MV-4-11 (cell line): ENCODE results near the gene CACNA2D2.
A peak's percentile ranks its signal among the peaks of the same experiment; 100 is the strongest.

Experiments
- DNase-seq: peaks from one replicate; lab custom pipeline; 2025; lab: John Stamatoyannopoulos, UW

Gene CACNA2D2

DNA sequence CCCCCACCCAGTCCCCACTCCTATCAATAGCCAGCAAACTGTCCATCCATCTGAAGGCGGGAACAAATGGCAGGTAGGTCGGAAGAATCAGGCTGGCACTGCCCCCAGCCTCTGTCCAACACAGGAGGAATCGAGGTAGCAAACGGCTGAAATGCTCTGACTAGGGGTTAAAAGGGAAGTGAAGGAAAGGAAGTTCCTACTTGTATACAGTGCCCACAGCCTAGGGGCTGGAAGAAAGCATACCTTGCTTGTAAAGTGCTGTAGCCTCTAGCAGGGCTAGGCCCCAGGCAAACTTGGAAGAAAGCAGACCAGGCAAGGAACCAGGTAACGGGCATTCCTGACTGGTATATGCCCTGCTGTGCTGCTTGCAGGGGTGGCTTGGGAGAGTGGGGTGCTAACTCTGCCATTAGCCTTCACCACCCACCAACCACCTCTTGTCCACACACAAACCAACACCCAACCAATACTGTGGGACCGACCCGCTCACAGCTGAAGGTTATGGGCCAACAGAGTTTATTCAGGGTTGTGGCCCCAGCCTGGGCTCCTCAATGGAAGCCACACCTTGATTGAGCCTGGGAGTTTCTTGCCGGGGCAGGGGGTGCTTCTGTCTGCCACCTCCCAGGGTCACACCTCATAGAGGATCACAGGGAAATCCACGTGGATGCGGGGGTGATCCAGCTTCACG, 177.8 kb downstream of the CACNA2D2 start:
- no peak for DNase-seq

DNA sequence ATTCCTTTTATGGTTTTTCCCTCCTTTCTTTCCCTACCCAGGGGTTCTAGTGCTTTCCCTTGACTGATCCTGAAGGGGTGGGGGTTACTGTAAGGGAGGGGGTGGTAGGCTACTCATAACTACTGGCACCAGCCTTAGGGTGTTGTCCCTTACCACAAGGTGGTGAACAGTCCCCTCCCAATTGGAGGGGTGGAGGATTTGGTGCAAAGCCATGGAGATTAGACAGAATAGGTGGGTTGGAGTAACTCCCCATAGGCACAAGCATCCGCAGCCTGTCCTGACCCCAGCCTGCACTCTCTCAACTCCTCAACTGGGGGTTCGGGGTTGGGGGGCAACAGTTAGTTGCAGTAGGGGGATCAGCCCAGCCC, 178.3 kb downstream of the CACNA2D2 start:
- DNase-seq: no peak

DNA sequence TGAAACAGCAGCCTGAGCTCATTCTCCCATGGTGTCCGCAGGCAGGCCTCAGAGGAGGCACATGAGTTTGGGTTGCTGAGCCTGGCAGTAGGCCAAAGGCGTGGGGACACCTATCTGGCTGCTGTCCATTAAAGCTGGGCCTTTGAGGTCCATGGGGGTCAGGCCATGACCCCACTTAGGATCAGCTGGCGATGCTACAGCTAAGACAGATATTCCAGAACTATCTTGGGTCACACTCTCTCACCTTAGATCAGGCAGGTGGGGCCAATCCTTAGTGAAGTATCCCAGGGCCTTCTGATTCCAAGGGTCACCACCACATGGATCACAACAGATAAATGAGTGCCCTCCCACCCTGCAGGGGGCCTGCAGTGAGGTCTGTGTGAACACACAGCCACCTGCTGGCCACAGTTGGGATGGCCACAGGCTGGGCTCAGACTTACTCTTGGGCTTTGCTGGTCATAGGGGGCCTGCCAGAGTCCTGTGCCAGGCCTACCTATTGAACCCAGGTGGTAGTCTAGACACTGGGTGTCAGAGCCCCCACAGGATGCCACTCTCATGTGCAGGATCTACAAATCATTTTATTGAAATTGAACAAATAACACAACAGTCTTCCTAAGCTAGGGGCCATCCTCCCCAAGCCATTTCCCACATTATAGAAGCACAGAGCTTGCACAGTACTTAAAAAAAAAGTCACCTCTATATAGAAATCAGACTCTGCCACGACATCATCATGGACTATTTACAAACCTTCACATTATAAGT, 178.9 kb downstream of the CACNA2D2 start:
- DNase-seq: peak; percentile 46

DNA sequence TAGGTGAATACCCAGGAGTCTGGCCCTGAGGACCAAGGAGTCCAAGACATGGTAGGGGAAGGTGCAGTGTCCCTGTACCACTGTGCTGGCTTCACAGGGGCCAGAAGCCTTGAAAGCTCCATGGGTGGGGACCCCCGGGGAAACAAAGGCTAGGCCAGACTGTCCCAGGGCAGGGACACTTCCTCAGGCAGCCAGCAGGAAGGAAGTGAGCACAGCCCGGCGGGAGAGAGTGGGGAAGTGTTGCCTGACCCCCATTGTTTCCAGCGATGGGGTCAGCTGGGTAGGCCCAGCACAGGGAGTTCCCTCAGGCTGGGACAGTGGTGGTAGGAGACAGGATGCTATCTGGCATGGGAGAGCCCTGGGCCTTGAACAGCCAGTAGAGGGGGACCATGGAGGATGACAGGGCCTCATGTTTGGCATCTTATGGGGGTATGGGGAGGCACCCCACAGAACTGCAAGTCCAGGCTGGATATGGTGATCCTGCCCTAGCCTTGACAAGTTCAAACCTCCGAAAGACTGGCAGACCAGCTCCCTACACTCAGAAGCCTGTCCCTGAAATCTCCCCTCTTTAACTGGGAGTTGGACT, 179.7 kb downstream of the CACNA2D2 start:
- no peak for DNase-seq

DNA sequence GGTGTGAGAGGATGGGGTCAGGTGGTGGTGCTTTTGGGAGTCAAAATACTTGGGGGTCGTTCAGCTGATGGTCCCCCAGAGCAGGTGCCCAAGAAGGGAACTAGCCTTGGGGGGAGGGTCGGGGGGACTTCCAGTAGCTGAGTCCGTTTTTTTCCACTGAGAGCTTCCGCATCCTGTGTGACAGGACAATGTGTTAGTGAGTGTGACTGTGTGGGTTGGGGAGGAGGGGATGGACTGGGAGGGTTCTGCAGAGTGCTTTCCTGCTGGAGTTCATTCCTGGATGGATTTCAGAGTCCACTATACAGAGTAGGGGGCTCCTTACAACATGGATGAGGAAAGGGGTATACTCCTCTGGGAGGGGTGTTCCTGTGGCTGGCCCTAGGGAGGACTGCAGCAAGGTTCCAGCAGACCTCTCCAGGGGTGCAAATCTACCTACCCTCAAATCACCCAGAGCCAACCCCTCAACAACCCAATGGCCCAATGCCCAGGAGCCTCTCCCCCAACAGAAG, 180.3 kb downstream of the CACNA2D2 start:
- DNase-seq: no peak

DNA sequence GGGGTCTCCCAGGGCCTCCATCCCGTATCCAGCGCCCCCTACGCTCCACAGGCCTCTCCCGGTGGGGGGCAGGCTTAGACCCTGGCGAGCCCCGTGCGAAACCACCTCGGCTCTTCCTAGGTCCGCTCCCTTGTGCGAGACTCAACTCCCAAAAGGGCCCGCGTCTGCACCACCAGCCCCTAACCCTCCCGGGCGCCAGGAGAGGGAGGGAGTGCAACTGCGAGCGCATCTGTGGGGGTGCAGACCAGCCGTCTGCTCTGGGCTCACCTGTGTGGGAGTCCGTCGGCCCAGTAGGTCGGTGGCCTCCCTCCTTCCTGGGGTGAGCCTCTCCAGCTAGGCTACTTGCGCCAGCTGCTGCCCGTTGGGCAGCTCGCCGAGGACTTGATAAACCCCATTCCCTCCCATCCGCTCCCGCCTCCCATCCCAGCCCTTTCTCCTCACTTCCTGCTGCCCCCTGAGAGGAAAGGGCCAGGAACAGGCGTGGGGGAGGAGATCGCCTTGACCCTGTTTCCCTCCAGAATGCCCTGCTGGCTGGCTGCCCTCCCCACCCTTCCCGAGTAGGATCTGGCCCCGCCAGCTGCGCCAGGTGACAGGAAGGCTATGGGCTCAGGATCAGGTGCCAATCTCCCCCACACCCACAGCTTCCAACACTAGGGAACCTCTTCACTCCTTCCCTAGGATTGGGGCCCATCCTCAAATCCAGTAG, 180.9 kb downstream of the CACNA2D2 start, which contains the start of gene HYAL2:
Gene HYAL2 (minus strand): TSS at position 360 of the 706 bp plus-strand sequence. CDS start 2,256 bp downstream, outside the sequence.
- no peak for DNase-seq

DNA sequence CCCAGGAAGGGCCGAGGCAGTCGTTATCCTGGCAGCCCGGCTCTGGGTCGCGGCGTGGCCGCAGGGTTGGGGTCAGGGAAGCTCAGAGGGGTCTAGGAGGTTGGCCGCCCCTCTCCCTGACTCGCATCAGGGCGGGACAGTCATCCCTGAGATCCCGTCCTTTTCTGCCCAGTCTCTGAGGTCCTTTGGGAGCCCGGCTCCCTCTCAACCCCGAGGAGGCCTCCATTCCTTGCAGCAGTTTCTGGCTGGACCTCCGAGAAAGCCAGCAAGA, 181.4 kb downstream of the CACNA2D2 start:
- no peak for DNase-seq

DNA sequence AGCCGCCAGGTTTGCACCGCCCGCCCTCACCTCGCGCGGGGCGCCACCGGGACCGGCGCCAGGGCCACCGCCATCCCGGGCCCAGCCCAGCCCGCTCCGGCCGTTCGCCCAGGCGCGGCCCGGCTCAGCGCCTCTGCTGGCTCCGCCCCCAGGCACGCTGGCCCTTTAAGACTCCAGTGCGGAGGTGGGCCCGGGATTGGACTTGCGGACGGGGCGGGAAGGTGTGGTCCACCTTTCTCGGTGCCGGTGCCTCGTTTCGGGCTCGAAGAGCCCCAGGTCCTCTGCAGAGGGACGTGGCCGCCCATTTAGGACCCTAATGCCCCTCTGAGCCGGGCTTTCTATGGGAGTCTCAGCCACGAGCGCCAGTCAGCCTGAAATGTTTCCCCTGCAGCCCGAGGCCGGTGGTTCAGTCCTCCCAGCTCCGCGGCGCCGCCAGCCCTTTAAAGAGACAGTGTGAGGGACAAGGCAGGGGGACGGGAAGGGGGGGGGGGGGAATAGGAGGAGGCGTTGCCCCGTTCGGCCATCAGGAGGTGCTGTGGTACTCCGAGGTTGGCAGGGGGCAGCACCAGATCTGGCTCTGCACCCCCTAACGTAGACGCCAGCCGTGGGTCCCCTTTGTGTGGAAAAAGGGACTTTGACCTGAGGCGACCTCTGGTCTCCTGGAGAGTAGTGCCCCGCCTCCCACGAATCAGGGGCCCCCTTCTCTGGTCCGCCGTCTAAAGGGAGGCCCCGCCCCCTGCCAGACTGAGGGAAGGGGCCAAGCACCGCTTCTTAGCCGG, 181.9 kb downstream of the CACNA2D2 start:
- peak; percentile 78 for DNase-seq

DNA sequence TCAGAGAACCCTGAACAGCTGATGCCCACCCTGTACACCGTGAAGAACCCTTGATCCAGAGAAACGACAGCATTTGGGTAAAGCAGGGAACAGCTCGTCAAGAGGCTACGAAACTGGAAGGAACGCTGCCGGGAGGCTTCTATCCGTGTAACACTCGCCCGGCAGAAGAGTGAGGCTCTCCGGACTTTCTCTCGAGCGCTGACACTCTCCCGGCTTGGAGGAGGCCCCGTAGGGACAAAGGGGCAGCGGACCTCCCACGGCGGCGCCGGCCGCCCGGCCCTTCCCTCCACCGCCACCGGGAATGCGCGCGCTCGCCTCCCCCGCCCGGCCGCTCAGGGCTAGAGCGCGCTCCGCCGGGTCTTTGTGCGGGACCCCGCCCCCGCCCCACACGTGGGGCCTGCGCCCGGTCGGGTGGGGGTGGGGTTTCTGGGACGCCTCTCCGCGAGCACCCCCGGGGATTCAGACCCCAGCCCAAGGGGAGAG, 182.5 kb downstream of the CACNA2D2 start:
- DNase-seq: peak; percentile 29

DNA sequence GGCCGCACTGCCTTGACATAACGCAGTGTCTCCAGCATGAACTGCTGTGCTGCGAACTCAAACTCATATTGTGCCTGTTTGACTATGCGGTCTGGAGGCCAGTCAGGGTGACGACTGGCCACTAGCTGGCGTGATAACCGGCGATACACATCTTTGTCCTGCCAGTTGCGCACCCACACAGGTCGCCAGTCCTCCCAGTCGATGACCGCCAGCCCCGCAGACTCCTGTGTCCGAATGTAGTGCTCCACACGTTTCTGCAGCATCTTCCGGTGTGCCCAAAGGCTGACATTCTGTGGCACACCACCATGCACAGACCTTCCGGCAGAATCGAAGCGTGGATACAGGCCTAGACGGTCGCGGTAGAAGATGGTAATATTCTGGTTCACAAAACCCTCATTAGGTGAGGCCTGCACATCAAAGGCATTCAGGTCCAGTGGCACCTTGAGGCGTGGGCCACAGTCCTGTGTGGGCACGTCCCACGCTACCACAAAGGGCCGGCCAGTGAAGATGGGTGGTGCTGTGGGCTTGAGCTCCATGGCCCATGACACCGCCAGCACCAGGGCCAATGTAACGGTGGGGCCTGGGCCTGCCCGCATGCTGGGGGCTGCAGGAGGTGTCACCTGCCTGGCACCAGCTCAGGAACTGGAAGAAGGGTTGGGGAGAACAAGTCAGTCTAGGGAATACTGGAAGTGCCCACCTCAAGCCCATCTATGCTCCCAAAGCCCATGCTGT, 183.4 kb downstream of the CACNA2D2 start:
- DNase-seq: no peak

DNA sequence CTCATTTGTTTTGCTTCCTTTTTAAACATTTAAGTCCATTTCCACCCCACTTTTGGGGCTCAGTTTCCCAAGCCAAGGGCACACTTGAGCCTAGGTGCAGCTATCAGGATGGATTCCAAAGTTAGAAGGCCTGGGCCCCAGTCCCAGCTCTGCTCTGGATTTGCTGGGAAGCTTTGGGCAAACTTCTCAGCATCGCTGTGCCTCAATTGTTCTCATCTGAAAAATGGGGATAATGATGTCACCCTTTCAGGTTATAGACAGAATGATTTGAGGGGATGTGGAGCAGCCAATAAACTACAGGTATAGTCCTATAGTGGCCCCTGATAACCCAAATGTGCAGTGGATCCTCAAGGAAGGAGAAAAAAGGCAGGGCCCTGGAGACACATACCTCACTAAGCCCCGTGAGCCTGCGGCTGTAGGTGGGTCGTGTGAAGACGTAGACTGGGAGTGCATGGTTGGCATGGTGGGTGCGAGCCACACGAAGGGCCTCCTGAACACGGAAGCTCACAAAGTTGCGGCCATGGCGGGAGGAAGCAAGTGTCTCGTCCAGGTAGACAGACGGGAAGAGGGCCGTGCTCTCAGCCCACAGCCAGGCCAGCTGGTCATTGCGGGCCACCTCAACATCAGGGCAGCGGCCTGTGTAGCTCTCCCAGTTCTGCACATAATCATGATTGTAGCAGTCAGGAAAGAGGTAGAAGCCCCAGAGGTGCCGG, 184.1 kb downstream of the CACNA2D2 start:
- no peak for DNase-seq

DNA sequence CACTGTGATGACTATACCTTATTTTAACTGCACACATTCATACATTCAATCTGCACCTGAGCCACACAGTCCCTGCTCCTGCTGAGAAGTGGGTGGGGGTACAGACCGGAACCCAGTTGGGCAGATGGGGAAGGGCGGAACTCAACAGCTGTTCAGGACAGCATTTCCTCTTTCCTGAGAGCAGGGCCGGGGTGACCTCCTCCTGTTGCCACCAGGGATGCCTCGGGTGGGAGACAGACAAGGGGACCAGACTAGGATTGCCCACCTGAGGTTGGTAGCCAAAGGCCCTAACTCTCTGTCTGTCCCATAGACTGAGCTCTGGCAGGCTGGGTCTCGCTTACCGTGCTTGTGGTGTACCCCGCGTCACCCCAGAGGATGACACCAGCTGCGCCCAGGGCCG, 184.8 kb downstream of the CACNA2D2 start:
- DNase-seq: no peak

DNA sequence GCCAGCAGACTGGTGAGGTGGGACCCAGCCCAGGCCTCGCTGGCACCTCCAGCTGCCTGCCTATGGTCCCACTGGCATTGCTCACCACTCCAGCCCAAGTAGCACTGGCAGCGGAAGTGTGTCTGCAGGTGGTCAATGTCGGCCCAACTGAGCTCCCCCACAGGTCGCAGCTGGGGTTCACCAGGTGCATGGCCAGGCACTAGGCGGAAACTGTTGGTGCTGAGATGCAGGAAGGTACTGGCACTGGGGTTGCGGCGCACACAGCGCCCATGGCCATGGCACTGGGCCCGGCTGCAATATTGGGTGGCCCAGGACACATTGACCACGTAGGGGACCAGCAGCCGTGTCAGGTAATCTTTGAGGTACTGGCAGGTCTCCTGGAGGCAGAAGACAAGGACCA, 185.3 kb downstream of the CACNA2D2 start:
- DNase-seq: no peak

DNA sequence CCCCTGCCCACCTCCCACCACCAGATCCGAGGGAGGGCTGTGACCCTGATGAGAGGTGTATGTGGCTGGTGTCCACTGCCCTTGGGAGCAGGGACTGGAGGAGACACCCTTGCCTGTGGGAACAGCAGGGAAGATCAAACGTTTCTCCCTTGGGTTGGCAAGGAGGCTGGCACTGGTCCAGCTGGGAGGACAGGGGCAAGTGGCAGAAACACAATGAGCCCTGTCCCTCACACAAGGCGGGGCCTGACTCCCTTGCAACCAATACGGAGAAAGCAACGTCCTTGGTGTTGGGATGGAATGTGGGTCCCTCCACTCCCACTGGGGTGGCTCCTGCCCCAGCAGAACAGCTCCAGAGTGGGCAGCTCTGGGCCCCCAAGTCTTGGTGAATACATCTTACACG, 186.1 kb downstream of the CACNA2D2 start:
- DNase-seq: no peak

DNA sequence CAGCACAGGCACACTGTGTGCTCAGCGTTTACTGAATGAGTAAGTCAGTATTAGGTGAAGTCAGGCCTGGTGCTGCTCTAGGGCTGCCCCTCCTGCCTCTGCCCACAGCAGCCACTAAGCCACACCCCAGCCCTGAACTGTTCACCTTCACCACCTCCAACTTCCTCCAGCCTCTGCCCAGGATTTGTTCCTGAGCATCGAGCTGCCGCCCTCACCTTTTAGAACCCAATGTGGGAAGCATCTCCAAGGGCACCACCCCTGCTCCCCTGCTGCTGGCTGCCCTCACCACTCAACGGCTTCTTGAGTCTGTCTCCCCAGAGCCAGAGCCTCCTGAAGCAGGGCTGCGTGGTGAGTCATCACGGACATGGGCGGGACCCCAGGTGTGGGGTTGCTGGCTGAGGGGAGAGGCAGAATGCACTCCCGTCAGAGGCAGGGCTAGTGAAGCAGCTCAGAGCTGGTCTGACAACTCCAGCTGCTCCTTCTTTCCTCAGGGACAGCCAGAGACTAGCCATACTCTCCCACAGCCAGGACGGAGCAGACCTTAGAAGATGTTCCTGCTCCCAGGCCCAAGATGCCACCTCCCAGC, 186.7 kb downstream of the CACNA2D2 start:
- DNase-seq: no peak

DNA sequence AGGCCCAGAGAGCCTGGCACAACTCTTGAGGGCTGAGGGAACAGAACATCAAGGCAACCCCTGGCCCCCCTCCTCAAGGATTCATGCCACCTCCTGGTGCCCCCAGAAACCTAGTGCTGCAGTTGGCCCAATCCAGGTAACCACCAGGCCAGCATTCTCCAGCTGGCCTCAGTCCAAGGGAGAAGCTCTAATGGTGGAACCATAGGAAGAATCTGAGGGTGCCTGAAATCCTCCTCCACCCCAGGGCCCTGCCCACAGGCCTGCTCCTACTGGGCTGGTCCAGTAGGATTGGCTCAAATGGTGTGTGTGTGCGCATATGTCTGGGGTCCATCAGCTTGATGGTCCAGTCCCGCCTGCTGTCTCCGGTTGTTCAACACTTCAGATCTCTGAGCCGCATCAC, 188.6 kb downstream of the CACNA2D2 start:
- no peak for DNase-seq

DNA sequence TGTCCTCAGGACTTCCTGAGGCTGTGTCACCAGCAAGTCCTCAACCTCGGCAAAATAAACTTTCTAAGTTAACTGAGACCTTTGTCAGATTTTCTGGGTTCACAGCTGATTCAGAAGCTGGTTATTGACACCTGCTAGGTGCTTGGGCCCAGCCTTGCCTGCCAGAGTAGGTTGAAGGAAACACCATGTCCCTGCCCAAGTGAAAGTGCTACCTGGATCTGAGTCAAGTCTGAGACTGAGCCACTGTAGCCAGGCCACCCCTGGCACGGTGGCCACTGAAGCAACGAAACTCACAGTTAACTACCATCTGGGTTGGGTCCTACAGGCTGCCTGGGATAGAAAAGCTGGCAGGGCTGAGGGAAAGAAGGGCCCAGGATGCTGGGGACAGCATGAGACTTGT, 189.1 kb downstream of the CACNA2D2 start:
- DNase-seq: no peak
